ENCODE data around the gene EAF2.
"Not testable (repeated sequence)": the region's sequence is repeated elsewhere in the genome, so short reads cannot be mapped to it uniquely, and the experiment has no call there.

EAF2 gene

DNA sequence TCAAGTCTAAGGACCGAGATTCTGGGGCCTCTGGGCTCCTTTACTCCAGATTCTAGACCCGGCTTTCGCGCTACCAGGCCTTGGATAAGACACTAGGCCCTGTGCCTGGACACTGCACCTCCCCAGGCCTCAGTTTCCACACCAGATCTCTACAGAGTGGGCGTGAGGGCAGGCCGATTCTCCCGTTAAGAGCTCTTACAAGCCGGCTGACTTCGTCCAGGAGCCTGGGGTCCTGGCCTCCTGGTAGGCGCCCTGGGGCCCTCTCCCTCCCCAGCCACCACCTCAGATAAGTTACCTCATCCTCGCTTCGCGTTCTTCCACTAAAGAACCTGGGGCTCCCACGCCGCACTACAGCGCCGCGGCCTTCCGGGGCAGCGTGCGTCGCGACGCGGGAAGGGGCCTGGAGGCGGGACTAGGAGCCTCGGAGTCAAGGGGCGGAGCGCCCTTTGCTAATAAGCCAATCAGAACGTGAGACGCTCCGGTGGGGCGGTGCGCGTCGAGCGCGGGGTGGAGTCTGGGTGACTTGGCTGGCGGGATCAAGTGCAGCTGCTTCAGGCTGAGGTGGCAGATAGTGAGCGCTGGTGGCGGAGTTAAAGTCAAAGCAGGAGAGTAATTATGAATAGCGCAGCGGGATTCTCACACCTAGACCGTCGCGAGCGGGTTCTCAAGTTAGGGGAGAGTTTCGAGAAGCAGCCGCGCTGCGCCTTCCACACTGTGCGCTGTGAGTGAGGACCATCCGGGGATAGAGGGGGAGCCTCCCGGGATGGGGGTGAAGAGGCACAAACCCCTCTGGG lies at the start of gene EAF2, which contains the start of gene IQCB1:
Gene EAF2 (plus strand): TSS at position 539 of the 794 bp plus-strand sequence. CDS start 77 bp downstream, at position 616.
Gene IQCB1 (minus strand): TSS at position 390 of the 794 bp plus-strand sequence. CDS start 6,100 bp downstream, outside the sequence.
- peak; percentile 94 for DNase-seq

GRCh38 chr3:121786485-121786884 lies 48.5 kb upstream of the EAF2 start:
- DNase-seq, result no peak

- no peak for DNase-seq
These were observed 41.9 kb upstream of the EAF2 start for GRCh38 chr3:121793078-121793477.

DNA sequence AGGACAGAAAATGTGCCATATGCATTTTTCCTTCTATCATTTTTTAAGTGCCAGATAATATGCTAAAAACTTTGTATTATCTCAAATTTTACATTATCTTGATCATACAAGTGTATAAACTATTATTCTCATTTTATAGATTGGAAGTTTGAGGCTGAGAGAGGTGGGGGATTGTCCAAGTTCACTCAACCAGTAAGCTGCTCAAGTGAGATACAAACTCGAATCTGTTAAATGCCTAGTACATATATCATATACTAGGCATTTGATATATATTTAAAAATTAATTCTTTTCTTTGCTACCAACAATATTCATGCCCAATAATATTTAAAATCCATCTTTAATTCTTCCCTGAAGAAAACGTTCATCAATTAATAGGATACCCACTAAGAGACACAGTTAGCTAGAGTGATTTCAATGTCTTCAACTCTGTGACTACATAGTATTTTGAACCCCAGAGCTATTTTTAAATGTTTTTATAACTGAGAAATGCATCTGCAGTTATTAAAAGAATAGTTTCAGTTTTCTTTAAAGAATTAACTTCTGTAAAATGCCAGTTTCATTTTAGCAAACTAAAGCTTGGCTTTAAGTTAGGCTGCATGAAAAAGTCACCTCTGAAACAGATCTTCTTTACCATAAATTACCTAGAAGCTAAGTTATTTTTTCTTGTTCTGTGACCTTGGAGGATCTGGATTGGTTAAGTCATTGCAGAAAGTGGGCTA lies 40.6 kb upstream of the EAF2 start:
- DNase-seq, result no peak

DNA sequence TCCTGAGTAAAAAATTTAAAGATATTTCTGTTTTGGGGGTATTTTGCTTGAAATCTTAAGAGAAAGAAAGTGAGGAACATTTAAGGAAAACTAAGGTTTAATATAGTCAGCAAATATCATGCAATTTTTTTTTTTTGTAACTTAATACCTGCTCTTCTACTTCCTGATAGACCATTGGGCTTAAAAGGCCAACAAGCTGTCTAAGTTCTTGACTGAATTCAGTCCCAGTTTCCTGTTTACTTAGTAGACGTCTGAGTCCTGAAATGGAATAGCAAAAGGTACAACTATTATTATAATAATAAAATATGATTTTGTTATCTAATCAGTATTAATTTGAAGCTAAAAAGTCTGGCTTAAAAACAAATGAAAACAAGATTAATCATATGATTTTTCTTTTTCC lies 38.0 kb upstream of the EAF2 start:
- no peak for DNase-seq

DNA sequence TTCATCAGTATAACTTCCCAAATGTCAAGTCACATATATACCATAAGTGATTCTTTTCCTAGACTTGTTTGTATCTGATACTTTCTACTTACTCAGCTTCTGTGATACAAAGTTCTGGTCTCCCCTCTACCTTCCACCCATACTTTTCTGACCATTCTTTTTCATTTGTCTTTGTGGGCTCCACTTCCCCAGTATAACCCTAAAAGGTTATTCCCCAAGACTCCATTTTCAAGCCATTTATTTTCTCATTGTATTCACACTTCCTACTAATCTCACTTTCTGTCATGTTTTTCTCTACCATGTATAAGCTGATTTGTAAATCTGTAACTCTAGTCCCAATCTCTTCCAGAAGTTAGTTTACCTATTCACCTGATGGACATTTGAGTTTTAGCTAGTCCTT lies 34.1 kb upstream of the EAF2 start:
- no peak for DNase-seq

DNA sequence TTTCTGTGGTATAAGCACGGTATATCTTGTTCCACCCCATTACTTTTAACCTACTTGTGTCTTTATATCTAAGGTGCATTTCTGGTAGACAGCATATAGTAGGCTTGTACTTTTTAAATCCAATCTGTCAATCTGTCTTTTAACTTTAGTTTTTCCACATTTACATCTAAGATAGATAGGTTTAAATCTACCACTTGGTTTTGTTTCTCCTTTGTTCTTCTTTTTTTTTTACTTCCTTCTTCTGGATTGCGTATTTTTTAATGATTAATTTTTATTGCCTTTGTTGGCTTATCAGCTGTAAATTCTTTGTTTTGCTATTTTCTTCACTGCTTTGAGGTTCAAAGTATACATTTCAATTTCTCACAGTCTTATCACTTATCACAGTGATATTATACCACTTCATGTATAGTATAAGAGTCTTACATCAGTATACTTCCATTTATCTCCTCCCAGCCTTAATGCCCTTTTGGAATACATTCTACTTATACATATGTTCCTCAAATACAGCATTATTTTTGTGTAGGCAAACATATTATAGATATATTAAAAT lies 31.2 kb upstream of the EAF2 start:
- no peak for DNase-seq

DNA sequence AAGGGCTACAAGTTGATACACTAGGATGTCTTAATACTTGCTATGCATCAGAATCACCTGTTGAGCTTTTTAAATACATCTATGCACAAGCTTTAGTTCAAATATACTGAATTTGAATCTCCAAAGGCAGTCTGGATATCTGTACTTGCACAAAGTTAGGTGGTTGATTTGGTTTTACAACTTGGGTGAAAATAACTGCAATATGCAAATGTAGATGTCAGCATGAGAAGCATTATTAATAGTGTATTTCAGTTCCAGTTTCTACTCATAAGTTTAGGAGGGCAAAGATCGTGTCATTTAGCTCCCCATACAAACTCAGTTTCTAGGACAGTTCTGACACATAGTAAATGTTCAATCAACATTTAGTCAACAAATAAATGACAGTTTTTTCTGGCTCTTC lies 25.8 kb upstream of the EAF2 start:
- DNase-seq, result no peak

DNA sequence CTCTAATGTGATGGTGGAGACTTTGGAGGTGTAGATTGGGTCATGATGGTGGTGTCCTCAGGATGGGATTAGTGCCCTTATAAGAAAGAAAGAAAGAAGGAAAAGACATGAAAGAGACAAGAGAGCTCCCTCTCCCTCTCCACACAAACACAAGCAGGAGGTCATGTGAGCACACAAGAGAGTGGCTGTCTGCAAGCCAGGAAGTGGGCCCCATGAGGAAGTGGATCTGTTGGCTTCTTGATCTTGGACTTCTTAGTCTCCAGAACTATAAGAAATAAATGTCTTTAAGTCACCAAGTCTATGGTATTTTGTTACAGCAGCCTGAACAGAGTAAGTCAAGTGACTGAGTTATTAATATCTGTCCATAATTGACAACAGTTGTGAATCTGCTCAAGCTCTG lies 17.3 kb upstream of the EAF2 start:
- no peak for DNase-seq

GRCh38 chr3:121818578-121818977 lies 16.4 kb upstream of the EAF2 start:
- DNase-seq, result no peak

- no peak for DNase-seq
These were observed 15.8 kb upstream of the EAF2 start for GRCh38 chr3:121819236-121819635.

DNA sequence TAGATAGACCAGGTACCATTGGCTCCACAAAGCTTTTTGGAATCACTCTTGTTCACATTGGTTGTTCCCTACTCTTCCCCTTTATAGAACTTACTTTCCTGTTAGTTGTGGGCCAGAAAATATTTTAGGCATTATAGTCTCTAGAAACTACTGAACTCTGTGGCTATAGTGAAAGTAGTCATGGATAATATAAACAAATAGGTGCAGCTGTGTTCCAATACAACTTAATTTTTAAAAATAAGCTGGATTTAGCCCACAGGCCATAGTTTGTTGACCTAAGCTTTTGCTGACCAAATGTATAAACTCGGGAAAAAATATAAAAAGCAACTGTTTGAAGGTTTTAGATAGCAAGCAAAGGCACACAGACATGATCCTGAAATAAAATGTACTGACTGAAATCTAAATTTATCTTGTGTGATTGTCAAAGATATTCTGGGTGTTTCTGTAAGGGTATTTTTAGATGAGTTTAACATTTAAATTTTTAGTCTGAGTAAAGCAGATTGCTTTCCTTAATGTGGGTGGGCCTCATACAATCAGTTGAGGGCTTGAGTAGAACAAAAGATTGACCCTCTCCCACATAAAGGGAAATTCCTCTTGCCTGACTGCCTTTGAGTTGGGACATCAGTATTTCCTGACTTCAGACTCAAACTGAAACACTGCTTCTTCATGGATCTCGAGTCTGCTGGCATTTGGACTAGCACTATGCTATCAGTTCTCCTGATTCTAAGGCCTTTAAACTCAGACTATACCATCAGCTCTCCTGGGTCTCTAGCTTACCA lies 13.4 kb upstream of the EAF2 start:
- no peak for DNase-seq

GRCh38 chr3:121822973-121823372 lies 12.0 kb upstream of the EAF2 start:
- no peak for DNase-seq

- DNase-seq, result no peak
These were observed 795 bp upstream of the EAF2 start for GRCh38 chr3:121834157-121834670.

DNA sequence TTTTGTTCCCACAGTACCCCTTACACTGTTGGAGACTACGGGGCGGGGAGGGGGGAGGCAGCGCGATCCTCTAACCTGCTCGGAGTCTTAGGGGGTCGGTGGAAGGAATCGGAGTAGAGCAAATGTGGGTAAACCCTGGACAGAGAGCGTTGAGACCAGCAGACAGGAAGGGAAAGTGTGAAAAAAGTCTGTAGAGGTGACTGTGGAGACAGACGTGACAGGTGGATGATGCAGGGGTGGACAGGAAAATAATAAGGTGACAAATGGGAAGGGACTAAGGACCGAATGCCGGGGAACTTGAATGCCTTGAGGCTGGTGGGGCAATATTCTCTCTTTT lies 424 bp downstream of the EAF2 start:
- DNase-seq, result no peak

DNA sequence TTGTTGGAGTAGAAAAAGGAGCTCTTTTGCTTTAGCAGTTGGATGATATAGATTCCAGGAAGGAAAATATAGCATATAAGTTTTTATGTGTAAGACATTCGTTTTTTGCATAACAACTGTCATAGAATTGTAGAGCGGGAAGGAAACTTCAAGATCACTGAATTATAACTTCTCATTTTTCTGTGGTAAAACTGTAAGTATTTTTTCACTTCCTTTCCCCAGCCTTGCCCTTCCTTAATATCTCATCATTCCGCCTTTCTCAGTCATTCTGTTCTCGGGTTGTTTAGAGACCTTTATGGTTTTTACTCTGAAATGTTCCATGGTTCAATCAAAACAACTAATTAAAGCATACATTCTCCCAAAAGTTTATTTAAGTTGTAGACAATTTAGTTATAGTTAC lies 1.1 kb downstream of the EAF2 start:
- DNase-seq, result no peak

DNA sequence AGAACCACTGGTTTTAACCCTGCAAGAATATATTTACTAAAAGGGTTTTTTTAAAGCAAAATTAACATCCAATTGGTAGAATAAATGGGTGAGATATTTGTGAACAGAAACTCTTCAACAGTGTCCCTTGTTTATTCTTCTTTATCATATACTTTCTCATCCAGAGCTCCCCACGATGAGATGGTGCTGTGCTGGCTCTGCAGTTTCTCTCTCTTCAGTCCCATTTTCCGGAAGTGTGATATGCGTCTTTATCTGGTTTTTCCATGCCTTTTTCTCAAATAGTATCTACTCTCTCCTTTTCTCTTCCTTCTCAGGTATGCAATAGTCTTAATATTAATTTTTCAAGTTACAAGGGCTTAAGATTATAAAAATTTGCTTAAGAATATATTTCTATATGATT lies 1.5 kb downstream of the EAF2 start:
- DNase-seq, result no peak

DNA sequence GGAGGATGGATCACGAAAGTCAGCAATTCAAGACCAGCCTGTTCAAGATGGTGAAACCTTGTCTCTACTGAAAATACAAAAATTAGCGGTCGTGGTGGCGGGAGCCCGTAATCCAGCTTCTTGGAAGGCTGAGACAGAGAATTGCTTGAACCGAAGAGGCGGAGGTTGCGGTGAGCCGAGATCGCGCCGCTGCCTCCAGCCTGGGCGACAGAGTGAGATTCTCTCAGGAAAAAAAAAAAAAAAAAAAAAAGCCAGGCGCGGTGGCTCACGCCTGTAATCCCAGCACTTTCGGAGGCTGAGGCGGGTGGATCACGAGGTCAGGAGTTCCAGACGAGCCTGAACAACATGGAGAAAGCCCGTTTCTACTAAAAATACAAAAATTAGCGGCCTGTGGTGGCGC lies 5.0 kb downstream of the EAF2 start:
- DNase-seq, result no peak

- DNase-seq, result no peak
These were observed 9.9 kb downstream of the EAF2 start for GRCh38 chr3:121844892-121845291.

DNA sequence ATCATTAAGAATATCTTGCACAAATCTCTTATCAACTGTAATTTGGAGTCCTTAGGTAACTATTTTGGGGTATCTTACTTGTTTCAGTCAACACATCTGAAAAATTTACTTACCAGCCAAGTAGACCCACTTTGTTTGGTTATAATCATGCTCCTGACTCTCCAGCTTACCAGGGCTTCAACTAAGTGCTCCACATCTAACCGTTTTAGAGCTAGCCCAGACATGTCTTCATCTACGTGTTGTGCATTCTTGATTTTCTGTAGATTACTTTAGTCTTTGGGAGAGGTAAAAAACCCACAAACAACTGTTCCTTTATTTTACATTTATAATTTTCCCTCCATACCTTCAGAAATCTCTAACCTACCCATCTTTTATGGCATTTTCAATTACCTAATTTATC lies 17.2 kb downstream of the EAF2 start:
- DNase-seq, result no peak

DNA sequence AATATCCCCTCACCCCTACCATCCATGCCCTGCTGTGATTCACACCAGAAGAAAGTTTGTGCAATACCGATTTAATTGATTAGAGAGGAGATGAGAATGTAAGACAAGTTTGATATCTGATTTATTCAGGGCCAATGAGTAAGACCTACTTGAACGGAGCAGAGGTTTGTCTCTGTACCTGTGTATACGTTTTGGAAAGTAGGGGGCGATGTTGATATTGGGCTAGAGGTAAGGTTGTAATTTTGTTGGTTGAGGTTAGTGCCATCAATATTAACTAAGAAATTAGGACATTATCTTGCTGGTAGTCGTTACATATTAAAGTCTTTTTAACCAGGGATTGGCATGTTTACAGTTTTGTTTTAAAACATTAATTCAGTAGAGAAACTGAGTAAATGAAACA lies 20.5 kb downstream of the EAF2 start:
- no peak for DNase-seq

- not testable (repeated sequence) for DNase-seq
These were observed 22.8 kb downstream of the EAF2 start for GRCh38 chr3:121857778-121858177.

- not testable (repeated sequence) for DNase-seq
These were observed 28.2 kb downstream of the EAF2 start for GRCh38 chr3:121863247-121863646.
